Heart left ventricle (tissue), 16 donors: ENCODE measurements around the gene USP25. TPM values are rescaled to one million over a fixed set of nuclear protein-coding genes. Genes with fewer than 3 reads are reported as not detected.

Experiments used
- ATAC-seq, 4 donors: fragments of 200-7000 bp; cut with Tn5 transposase; one replicate each; pipeline ENCODE4 v1.9.1; 2020 to 2022; ENCODE audit warnings: moderate library complexity in 4 of 4, mild to moderate bottlenecking in 3 of 4, moderate number of reproducible peaks in 1 of 4
- DNase-seq, 5 donors: peaks; one replicate each; pipeline ENCODE4 v3.0.0-alpha.2; 2020
- H3K27ac ChIP-seq, 12 donors: fragments of 200-600 bp; sonication (generic) in 4 of 12; one replicate each; pipeline versions ENCODE4 v1.5.0 to v1.8.0; 2016 to 2022; ENCODE audit warnings: mild to moderate bottlenecking in 2 of 12
- H3K27me3 ChIP-seq, 9 donors: fragments of 200-600 bp; sonication (generic) in 2 of 9; one replicate each; pipeline versions ENCODE4 v1.5.1 to v1.8.0; 2016 to 2022; ENCODE audit warnings: mild to moderate bottlenecking in 3 of 9
- H3K36me3 ChIP-seq, 9 donors: fragments of 200-600 bp; sonication (generic) in 2 of 9; one replicate each; pipeline versions ENCODE4 v1.5.0 to v1.8.0; 2018 to 2022; ENCODE audit warnings: mild to moderate bottlenecking in 2 of 9
- H3K4me1 ChIP-seq, 12 donors: fragments of 200-600 bp; sonication (generic) in 4 of 12; one replicate each; pipeline versions ENCODE4 v1.5.0 to v1.8.0; 2016 to 2022; ENCODE audit warnings: mild to moderate bottlenecking in 3 of 12
- H3K4me3 ChIP-seq, 12 donors: fragments of 200-600 bp; sonication (generic) in 4 of 12; one replicate each; pipeline versions ENCODE4 v1.5.0 to v1.8.0; 2017 to 2022; ENCODE audit warnings: mild to moderate bottlenecking in 9 of 12, moderate library complexity in 4 of 12
- H3K9me3 ChIP-seq, 12 donors: fragments of 200-600 bp; sonication (generic) in 4 of 12; one replicate each; pipeline versions ENCODE4 v1.5.0 to v1.8.0; 2016 to 2022; ENCODE audit warnings: mild to moderate bottlenecking in 1 of 12
- POLR2A ChIP-seq, 2 donors: fragments of 450-650 bp; IDR thresholded peaks; one replicate each; pipeline ENCODE4 v1.6.1; 2017; ENCODE audit warnings: antibody characterized with exemption in 2 of 2, mild to moderate bottlenecking in 2 of 2, moderate library complexity in 2 of 2
- WGBS, 4 donors: extraction: QIAGEN DNeasy Blood & Tissue Kit in 2 of 4; methylation state at CpG; one replicate each; pipeline versions ENCODE4 v1.1.5 to v1.1.7; 2013 to 2018; 5-methylcytosine and 5-hydroxymethylcytosine counted together
- intact Hi-C, 10 donors: fragments of 100-400 bp; cut with DNase I; formaldehyde crosslinking; loops; one replicate each; pipeline versions ENCODE4 v1.11.1 to v1.14.2; 2022
- polyA plus RNA-seq, 2 donors: library from polyadenylated mRNA; stranded (reverse); fragments of 200-250 nt; gene quantifications; one replicate each; pipeline ENCODE4 v1.2.3, GENCODE V29; 2013
- total RNA-seq, 9 donors: library from RNA; depleted of rRNA in 2 of 9; stranded (reverse); fragments of >200 nt in 2 of 9; fragmentation: NEBNext Ultra II Directional in 3 of 9; extraction: Animal tissue kit (Norgen Biotek cat#: 25700) in 3 of 9; gene quantifications; one replicate each; pipeline versions ENCODE4 v1.1.0 to v1.2.4, GENCODE V29; 2016 to 2023
- TF ChIP-seq, protein P1 (sequence below), 12 donors: fragments of 200-600 bp; sonication (generic) in 4 of 12; IDR thresholded peaks; one replicate each; pipeline versions ENCODE4 v1.5.0 to v1.8.0; 2018 to 2022; ENCODE audit warnings: antibody characterized with exemption in 12 of 12, mild to moderate bottlenecking in 5 of 12
- donor health status: ischemic (EF 13 %, LVEDD 7.1; RV severe dilation, severe dysfunction).
- donor health status: healthy with polysubstance abuse.
- donor health status: DM: no; HTN: yes; CAD: no.
- donor health status: DM: no; HTN: no; CAD: no.
- donor health status: ischemic (EF 25% LVEDD 6.9; RV normal size, moderate dysfunction).
- donor health status: ischemic (EF 25% LVEDD 5.7; RV mildly dilated, moderate dysfunction).
- donor health status: healthy.
- donor health status: DM: yes; HTN: yes; CAD: no.
- donor health status: ischemic (EF 35%, LVEDD 5.7; RV mildly dilated, moderate dysfunction).
- donor health status: nonischemic (EF 11% LVEDD 7.7; RV severe dilation, severe dysfunction).
- donor health status: DM: yes; HTN: yes; CAD: no.
- donor health status: PGD.
- donor health status: ischemic (EF 29% LVEDD 5.4; RV normal size, mild dysfunction).
- donor health status: nonischemic (EF 23%, LVEDD 6.1; RV moderate dilation, normal function).

Gene USP25
- total and polyA plus RNA-seq, 11 donors, result 20.4 to 55.3 (median 44.6) TPM

- no peak overlapping the region for H3K27ac ChIP-seq
- peaks cover 0 to 10% (median 0%) of the 10 kb centered on the region in 9 donors for H3K36me3 ChIP-seq
- no peak for TF ChIP-seq POLR2A (IDR thresholded peaks at IDR 0.05)
- TF ChIP-seq, protein P1, sequence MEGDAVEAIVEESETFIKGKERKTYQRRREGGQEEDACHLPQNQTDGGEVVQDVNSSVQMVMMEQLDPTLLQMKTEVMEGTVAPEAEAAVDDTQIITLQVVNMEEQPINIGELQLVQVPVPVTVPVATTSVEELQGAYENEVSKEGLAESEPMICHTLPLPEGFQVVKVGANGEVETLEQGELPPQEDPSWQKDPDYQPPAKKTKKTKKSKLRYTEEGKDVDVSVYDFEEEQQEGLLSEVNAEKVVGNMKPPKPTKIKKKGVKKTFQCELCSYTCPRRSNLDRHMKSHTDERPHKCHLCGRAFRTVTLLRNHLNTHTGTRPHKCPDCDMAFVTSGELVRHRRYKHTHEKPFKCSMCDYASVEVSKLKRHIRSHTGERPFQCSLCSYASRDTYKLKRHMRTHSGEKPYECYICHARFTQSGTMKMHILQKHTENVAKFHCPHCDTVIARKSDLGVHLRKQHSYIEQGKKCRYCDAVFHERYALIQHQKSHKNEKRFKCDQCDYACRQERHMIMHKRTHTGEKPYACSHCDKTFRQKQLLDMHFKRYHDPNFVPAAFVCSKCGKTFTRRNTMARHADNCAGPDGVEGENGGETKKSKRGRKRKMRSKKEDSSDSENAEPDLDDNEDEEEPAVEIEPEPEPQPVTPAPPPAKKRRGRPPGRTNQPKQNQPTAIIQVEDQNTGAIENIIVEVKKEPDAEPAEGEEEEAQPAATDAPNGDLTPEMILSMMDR (IDR thresholded peaks at IDR 0.05), result no peak
- H3K4me1 ChIP-seq, result peaks cover 0 to 10% (median 0%) of the 10 kb centered on the region in 12 donors
- no peak overlapping the region for H3K4me3 ChIP-seq
- no peaks in the 10 kb centered on the region for H3K27me3 ChIP-seq
- 95 to 98% (median 96%) methylated on average over 4 of the region's 4 CpGs for WGBS, 4 donors
- no peak for ATAC-seq
- intact Hi-C loops, result no loop called here
- no peak for DNase-seq
- H3K9me3 ChIP-seq, result no peaks in the 10 kb centered on the region
Observed at GRCh38 chr21:15795533-15795932, 65.8 kb downstream of the USP25 start.

- ATAC-seq (no peak), DNase-seq (no peak)
- Histone ChIP-seq H3K27ac (no peak overlapping the region), H3K36me3 (peaks cover 0 to 8% (median 0%) of the 10 kb centered on the region in 9 donors), H3K9me3 (peaks cover 0 to 2% (median 0%) of the 10 kb centered on the region in 12 donors), H3K27me3 (no peaks in the 10 kb centered on the region), H3K4me1 (peaks cover 0 to 10% (median 0%) of the 10 kb centered on the region in 12 donors), H3K4me3 (no peak overlapping the region)
- no peak for TF ChIP-seq POLR2A (IDR thresholded peaks at IDR 0.05)
- TF ChIP-seq, protein P1 (IDR thresholded peaks at IDR 0.05), result no peak
- intact Hi-C loops, result no loop called here
- 91 to 94% (median 92%) methylated on average over 3 of the region's 3 CpGs for WGBS, 4 donors
Observed at GRCh38 chr21:15797577-15798363, 68.0 kb downstream of the USP25 start.

GRCh38 chr21:15801352-15801863, 71.6 kb downstream of the USP25 start:
- H3K36me3 ChIP-seq, result peaks cover 0 to 8% (median 3%) of the 10 kb centered on the region in 9 donors
- peaks cover 0 to 6% (median 0%) of the 10 kb centered on the region in 12 donors for H3K9me3 ChIP-seq
- no peak for ATAC-seq
- intact Hi-C loops, result no loop called here
- H3K4me1 ChIP-seq, result peaks cover 0 to 10% (median 0%) of the 10 kb centered on the region in 12 donors
- H3K4me3 ChIP-seq, result no peak overlapping the region
- no peak overlapping the region for H3K27ac ChIP-seq
- H3K27me3 ChIP-seq, result no peaks in the 10 kb centered on the region
- TF ChIP-seq, protein P1 (IDR thresholded peaks at IDR 0.05), result no peak
- no peak for TF ChIP-seq POLR2A (IDR thresholded peaks at IDR 0.05)
- WGBS, 4 donors, result 95 to 96% (median 95%) methylated on average over 3 of the region's 3 CpGs
- no peak for DNase-seq

DNA sequence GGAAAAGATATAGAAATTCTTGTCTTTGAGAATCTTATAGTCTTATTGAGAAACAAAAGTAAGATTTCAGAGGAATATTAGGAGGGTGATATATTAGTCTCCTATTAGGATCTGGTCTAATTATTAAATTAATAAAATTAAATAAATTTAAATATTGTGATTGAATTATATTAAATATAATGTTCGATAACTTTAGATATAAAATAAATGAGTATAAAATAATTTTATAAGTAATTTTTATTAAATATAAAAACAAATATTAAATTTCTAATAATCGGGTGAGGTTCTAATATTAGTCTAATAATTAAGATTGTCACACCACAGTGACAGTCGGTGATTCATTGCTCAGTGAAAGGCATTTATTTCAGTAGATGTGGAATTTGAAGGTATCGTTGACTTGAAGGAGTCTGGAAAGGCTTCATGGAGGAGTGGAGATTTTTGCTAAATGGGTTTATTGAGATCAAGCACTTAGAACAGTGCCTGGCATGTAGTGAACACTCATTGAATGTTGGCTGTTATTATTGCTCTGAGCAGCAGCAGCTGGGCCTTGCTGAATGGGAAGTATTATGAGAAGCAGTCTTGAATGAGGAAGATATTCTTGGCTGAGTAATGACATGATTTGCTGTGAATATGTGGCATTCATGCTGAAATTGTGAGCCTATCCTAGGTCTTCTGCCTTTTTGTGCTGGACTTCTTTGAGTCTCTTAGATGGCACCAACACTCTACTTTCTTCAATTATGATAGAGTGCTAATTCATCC, 74.6 kb downstream of the USP25 start:
- no peak for DNase-seq
- Histone ChIP-seq H3K9me3 (peaks cover 0 to 6% (median 0%) of the 10 kb centered on the region in 12 donors), H3K36me3 (peaks cover 0 to 13% (median 6%) of the 10 kb centered on the region in 9 donors), H3K4me1 (no peaks in the 10 kb centered on the region), H3K27me3 (no peaks in the 10 kb centered on the region), H3K27ac (no peak overlapping the region), H3K4me3 (no peak overlapping the region)
- intact Hi-C loops, result no loop called here
- 94 to 95% (median 95%) methylated on average over 4 of the region's 4 CpGs for WGBS, 4 donors
- TF ChIP-seq POLR2A (IDR thresholded peaks at IDR 0.05), result no peak
- TF ChIP-seq, protein P1 (IDR thresholded peaks at IDR 0.05), result no peak
- ATAC-seq, result peak in 1 of 4 donors; percentile 42
